ENCODE data around the gene KBTBD12. TPM values are rescaled to one million over a fixed set of nuclear protein-coding genes. Genes with fewer than 3 reads are reported as not detected.

The KBTBD12 gene
- total and polyA plus RNA-seq, 3 experiments from 2014 or later = not detected

DNA sequence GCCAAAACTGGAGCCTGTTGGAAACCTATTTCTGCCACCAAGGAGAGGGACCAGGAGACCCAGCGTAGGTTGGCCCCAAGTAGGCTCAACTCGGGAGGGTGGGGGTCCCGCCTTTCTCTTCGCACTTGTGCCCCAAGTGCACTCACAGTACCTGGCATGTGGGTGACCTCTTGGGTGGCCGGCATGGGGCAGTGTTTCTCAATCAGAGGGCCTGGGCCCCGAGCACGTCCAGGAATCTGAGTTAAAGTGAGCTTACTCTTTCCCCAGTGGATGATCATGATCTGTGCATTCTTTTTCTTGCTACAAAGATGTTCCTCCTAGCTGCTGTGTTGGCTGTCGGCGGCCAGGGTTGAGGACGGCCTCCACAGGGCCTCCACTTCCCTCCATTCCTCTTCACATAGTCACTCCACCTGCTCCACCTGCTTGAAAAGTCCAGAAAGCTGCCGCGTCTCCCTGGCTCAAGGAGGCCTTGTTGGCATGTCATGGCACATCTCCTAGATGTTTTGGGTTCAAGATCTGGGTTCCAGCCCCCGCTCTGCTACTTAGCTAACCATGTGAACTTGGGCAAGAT is 70.7 kb downstream of the KBTBD12 start:
- H3K36me3 ChIP-seq (ENCODE audit: insufficient read depth, low read length) = no peaks in the 10 kb centered on the region
- Mint-ChIP-seq H3K27ac (no peak overlapping the region), H3K36me3 (no peaks in the 10 kb centered on the region), H3K27me3 (peaks cover 5 to 10% of the 10 kb centered on the region in 2 donors), H3K4me1 (no peaks in the 10 kb centered on the region), H3K4me3 (no peak overlapping the region), H3K9me3 (no peaks in the 10 kb centered on the region)
- H3K27me3 ChIP-seq (ENCODE audit: insufficient read depth, low read length, poor library complexity, severe bottlenecking) = no peaks in the 10 kb centered on the region
- H3K4me3 ChIP-seq (ENCODE audit: low read length) = no peak overlapping the region
- ChIA-PET POLR2A (no interaction called here), CTCF (no interaction called here)
- no peaks in the 10 kb centered on the region for H3K9me3 ChIP-seq (ENCODE audit: low read length)
- no peak for DNase-seq
- H3K27ac ChIP-seq (ENCODE audit: low read depth, low read length) = no peak overlapping the region
- no peaks in the 10 kb centered on the region for H3K4me1 ChIP-seq (ENCODE audit: insufficient read depth, low read length)

DNA sequence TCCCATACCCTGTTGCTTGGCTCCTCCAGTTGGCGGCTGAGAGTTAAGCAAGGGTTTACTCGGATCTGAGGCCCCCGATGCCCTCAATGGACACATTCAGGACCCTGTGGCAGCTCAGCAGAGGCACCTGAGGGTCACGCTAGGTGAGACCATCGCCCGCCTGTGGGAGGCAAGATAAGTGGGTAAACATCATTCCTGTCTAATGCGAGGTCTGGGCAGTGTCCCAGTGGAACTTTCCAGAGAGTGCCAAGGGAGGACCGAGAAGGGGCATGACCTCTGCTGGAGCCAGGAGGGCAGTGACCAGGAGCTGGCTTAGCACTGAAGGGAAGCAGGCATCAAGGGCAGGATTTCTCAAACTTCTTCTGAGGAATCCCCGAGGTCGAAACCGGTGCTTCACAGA is 71.8 kb downstream of the KBTBD12 start:
- Mint-ChIP-seq H3K27ac (no peak overlapping the region), H3K4me3 (no peak overlapping the region), H3K9me3 (no peaks in the 10 kb centered on the region), H3K4me1 (no peaks in the 10 kb centered on the region), H3K27me3 (peaks cover 5 to 10% of the 10 kb centered on the region in 2 donors), H3K36me3 (no peaks in the 10 kb centered on the region)
- Histone ChIP-seq H3K9me3 (ENCODE audit: low read length) (no peaks in the 10 kb centered on the region), H3K4me1 (ENCODE audit: insufficient read depth, low read length) (no peaks in the 10 kb centered on the region), H3K27me3 (ENCODE audit: insufficient read depth, low read length, poor library complexity, severe bottlenecking) (no peaks in the 10 kb centered on the region), H3K36me3 (ENCODE audit: insufficient read depth, low read length) (no peaks in the 10 kb centered on the region), H3K27ac (ENCODE audit: low read depth, low read length) (no peak overlapping the region), H3K4me3 (ENCODE audit: low read length) (no peak overlapping the region)
- ChIA-PET POLR2A (no interaction called here), CTCF (no interaction called here)
- no peak for DNase-seq

GRCh38 chr3:127987309-127987995 is 72.4 kb downstream of the KBTBD12 start:
- no peak for DNase-seq
- Mint-ChIP-seq H3K9me3 (no peaks in the 10 kb centered on the region), H3K4me1 (no peaks in the 10 kb centered on the region), H3K36me3 (no peaks in the 10 kb centered on the region), H3K27me3 (peaks cover 5 to 10% of the 10 kb centered on the region in 2 donors), H3K27ac (no peak overlapping the region), H3K4me3 (no peak overlapping the region)
- CTCF ChIA-PET = no interaction called here
- H3K36me3 ChIP-seq (ENCODE audit: insufficient read depth, low read length) = no peaks in the 10 kb centered on the region
- no peak overlapping the region for H3K27ac ChIP-seq (ENCODE audit: low read depth, low read length)
- H3K4me1 ChIP-seq (ENCODE audit: insufficient read depth, low read length) = no peaks in the 10 kb centered on the region
- H3K27me3 ChIP-seq (ENCODE audit: insufficient read depth, low read length, poor library complexity, severe bottlenecking) = no peaks in the 10 kb centered on the region
- POLR2A ChIA-PET = no interaction called here
- no peaks in the 10 kb centered on the region for H3K9me3 ChIP-seq (ENCODE audit: low read length)
- no peak overlapping the region for H3K4me3 ChIP-seq (ENCODE audit: low read length)

DNA sequence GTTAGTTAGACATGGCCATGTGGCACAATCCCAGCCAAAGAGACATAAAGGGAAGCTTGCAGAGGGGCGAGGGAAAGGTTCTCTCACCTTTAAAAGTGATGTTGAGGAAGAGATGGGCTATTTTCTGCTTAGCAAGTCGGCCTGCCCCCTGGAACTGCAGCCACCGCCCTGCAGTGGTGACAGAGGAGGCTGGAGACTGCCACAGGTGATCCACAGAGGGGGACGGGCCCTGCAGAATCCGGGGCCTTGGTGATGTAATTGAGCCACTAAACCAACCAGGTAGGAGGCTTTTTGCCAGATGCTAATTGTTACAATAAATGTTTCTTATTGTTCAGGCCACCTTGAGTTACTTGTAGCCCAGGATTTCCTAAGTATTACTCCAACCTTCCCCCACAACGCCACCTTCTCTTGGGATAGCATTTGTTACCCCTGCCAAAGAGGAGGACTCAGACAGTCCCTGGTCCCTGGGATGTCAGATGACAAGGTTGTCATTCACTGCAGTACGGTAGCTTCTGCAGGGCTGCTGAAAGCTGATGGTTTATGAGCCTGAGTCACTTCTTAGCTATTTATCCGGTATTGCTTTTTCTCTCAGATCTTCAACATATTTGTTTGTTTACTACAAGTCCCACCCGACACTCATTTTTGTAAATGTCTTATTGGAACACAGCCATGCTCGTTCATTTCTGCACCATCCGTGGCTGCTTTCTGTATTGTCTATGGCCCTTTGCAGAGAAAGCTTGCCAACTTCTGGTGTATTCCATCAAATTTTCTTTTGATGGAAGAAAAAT is 73.9 kb downstream of the KBTBD12 start:
- no peak overlapping the region for H3K27ac Mint-ChIP-seq
- Histone ChIP-seq H3K4me3 (ENCODE audit: low read length) (no peak overlapping the region), H3K27ac (ENCODE audit: low read depth, low read length) (no peak overlapping the region), H3K4me1 (ENCODE audit: insufficient read depth, low read length) (no peaks in the 10 kb centered on the region), H3K27me3 (ENCODE audit: insufficient read depth, low read length, poor library complexity, severe bottlenecking) (no peaks in the 10 kb centered on the region), H3K36me3 (ENCODE audit: insufficient read depth, low read length) (no peaks in the 10 kb centered on the region), H3K9me3 (ENCODE audit: low read length) (no peaks in the 10 kb centered on the region)
- no peak overlapping the region for H3K4me3 Mint-ChIP-seq
- ChIA-PET CTCF (no interaction called here), POLR2A (no interaction called here)
- H3K4me1 Mint-ChIP-seq = no peaks in the 10 kb centered on the region
- peaks cover 4 to 5% of the 10 kb centered on the region in 2 donors for H3K27me3 Mint-ChIP-seq
- DNase-seq = no peak
- no peaks in the 10 kb centered on the region for H3K9me3 Mint-ChIP-seq
- H3K36me3 Mint-ChIP-seq = no peaks in the 10 kb centered on the region

- H3K36me3 ChIP-seq (ENCODE audit: insufficient read depth, low read length) = no peaks in the 10 kb centered on the region
- H3K9me3 ChIP-seq (ENCODE audit: low read length) = no peaks in the 10 kb centered on the region
- DNase-seq = no peak
- H3K4me3 ChIP-seq (ENCODE audit: low read length) = no peak overlapping the region
- no peak overlapping the region for H3K27ac ChIP-seq (ENCODE audit: low read depth, low read length)
- no peaks in the 10 kb centered on the region for H3K4me1 Mint-ChIP-seq
- H3K36me3 Mint-ChIP-seq = no peaks in the 10 kb centered on the region
- POLR2A ChIA-PET = no interaction called here
- H3K27me3 Mint-ChIP-seq = peaks cover 0 to 2% of the 10 kb centered on the region in 2 donors
- H3K4me1 ChIP-seq (ENCODE audit: insufficient read depth, low read length) = no peaks in the 10 kb centered on the region
- H3K9me3 Mint-ChIP-seq = no peaks in the 10 kb centered on the region
- H3K27me3 ChIP-seq (ENCODE audit: insufficient read depth, low read length, poor library complexity, severe bottlenecking) = no peaks in the 10 kb centered on the region
- no peak overlapping the region for H3K4me3 Mint-ChIP-seq
- no peak overlapping the region for H3K27ac Mint-ChIP-seq
- CTCF ChIA-PET = no interaction called here
These were observed 75.0 kb downstream of the KBTBD12 start for GRCh38 chr3:127990051-127990450.

GRCh38 chr3:127990461-127990860 is 75.4 kb downstream of the KBTBD12 start:
- H3K27me3 ChIP-seq (ENCODE audit: insufficient read depth, low read length, poor library complexity, severe bottlenecking) = no peaks in the 10 kb centered on the region
- no peaks in the 10 kb centered on the region for H3K36me3 ChIP-seq (ENCODE audit: insufficient read depth, low read length)
- H3K27ac Mint-ChIP-seq = no peak overlapping the region
- CTCF ChIA-PET = no interaction called here
- H3K36me3 Mint-ChIP-seq = no peaks in the 10 kb centered on the region
- no peaks in the 10 kb centered on the region for H3K9me3 ChIP-seq (ENCODE audit: low read length)
- no peaks in the 10 kb centered on the region for H3K4me1 ChIP-seq (ENCODE audit: insufficient read depth, low read length)
- H3K4me1 Mint-ChIP-seq = no peaks in the 10 kb centered on the region
- DNase-seq = no peak
- peaks cover 2 to 3% of the 10 kb centered on the region in 2 donors for H3K27me3 Mint-ChIP-seq
- H3K9me3 Mint-ChIP-seq = no peaks in the 10 kb centered on the region
- no peak overlapping the region for H3K4me3 Mint-ChIP-seq
- H3K27ac ChIP-seq (ENCODE audit: low read depth, low read length) = no peak overlapping the region
- POLR2A ChIA-PET = no interaction called here
- H3K4me3 ChIP-seq (ENCODE audit: low read length) = no peak overlapping the region

- Mint-ChIP-seq H3K36me3 (no peaks in the 10 kb centered on the region), H3K9me3 (no peaks in the 10 kb centered on the region), H3K27me3 (peaks cover 0 to 4% of the 10 kb centered on the region in 2 donors), H3K4me3 (no peak overlapping the region), H3K27ac (no peak overlapping the region), H3K4me1 (no peaks in the 10 kb centered on the region)
- no peak for DNase-seq
- CTCF ChIA-PET = no interaction called here
- Histone ChIP-seq H3K4me1 (ENCODE audit: insufficient read depth, low read length) (no peaks in the 10 kb centered on the region), H3K4me3 (ENCODE audit: low read length) (no peak overlapping the region), H3K9me3 (ENCODE audit: low read length) (no peaks in the 10 kb centered on the region), H3K36me3 (ENCODE audit: insufficient read depth, low read length) (no peaks in the 10 kb centered on the region), H3K27me3 (ENCODE audit: insufficient read depth, low read length, poor library complexity, severe bottlenecking) (no peaks in the 10 kb centered on the region), H3K27ac (ENCODE audit: low read depth, low read length) (no peak overlapping the region)
- POLR2A ChIA-PET = no interaction called here
These were observed 76.2 kb downstream of the KBTBD12 start for GRCh38 chr3:127991251-127991650.

- Mint-ChIP-seq H3K27me3 (peaks cover 0 to 4% of the 10 kb centered on the region in 2 donors), H3K27ac (no peak overlapping the region), H3K4me1 (no peaks in the 10 kb centered on the region), H3K9me3 (no peaks in the 10 kb centered on the region), H3K36me3 (no peaks in the 10 kb centered on the region), H3K4me3 (no peak overlapping the region)
- no peak for DNase-seq
- Histone ChIP-seq H3K4me1 (ENCODE audit: insufficient read depth, low read length) (no peaks in the 10 kb centered on the region), H3K27ac (ENCODE audit: low read depth, low read length) (no peak overlapping the region), H3K9me3 (ENCODE audit: low read length) (no peaks in the 10 kb centered on the region), H3K27me3 (ENCODE audit: insufficient read depth, low read length, poor library complexity, severe bottlenecking) (no peaks in the 10 kb centered on the region), H3K36me3 (ENCODE audit: insufficient read depth, low read length) (no peaks in the 10 kb centered on the region), H3K4me3 (ENCODE audit: low read length) (no peak overlapping the region)
- ChIA-PET POLR2A (no interaction called here), CTCF (no interaction called here)
These were observed 76.6 kb downstream of the KBTBD12 start for GRCh38 chr3:127991681-127992080.

All from CD8-positive, alpha-beta memory T cell (primary cell).